ENCODE results near the gene EPHA5.

Gene EPHA5

GRCh38 chr4:65600656-65601055 lies 69.6 kb downstream of the EPHA5 start:
- TF ChIP-seq BACH2 (CRISPR knock-in tag; IDR thresholded peaks at IDR 0.05; ENCODE audit: borderline replicate concordance) = no peak
- TF ChIP-seq ISL1 (CRISPR knock-in tag; IDR thresholded peaks at IDR 0.05) = no peak
- TF ChIP-seq SNAI2 (CRISPR knock-in tag; IDR thresholded peaks at IDR 0.05) = no peak
- TF ChIP-seq PATZ1 (CRISPR knock-in tag; IDR thresholded peaks at IDR 0.05; ENCODE audit: borderline replicate concordance) = no peak
- TF ChIP-seq CSDC2 (CRISPR knock-in tag; IDR thresholded peaks at IDR 0.05) = no peak
- no peak for TF ChIP-seq CSRNP3 (CRISPR knock-in tag; IDR thresholded peaks at IDR 0.05)
- TF ChIP-seq ZNF8 (CRISPR knock-in tag; IDR thresholded peaks at IDR 0.05) = no peak
- no peak for TF ChIP-seq RARB (CRISPR knock-in tag; IDR thresholded peaks at IDR 0.05)
- no peak for TF ChIP-seq ZNF70 (CRISPR knock-in tag; IDR thresholded peaks at IDR 0.05)
- no peak for TF ChIP-seq ARNTL (CRISPR knock-in tag; IDR thresholded peaks at IDR 0.05; ENCODE audit: borderline replicate concordance, low read depth)
- TF ChIP-seq ESRRG (CRISPR knock-in tag; IDR thresholded peaks at IDR 0.05) = no peak
- no peak for TF ChIP-seq TOX (CRISPR knock-in tag; IDR thresholded peaks at IDR 0.05; ENCODE audit: borderline replicate concordance)
- no peak for TF ChIP-seq PPARA (CRISPR knock-in tag; IDR thresholded peaks at IDR 0.05; ENCODE audit: borderline replicate concordance)
- no peak for TF ChIP-seq ZFP3 (CRISPR knock-in tag; IDR thresholded peaks at IDR 0.05)
- no peak for TF ChIP-seq ZC3H10 (CRISPR knock-in tag; IDR thresholded peaks at IDR 0.05)
- TF ChIP-seq ZFP30 (CRISPR knock-in tag; IDR thresholded peaks at IDR 0.05) = no peak
- ATAC-seq = no peak

- no peak for ATAC-seq
- TF ChIP-seq ESRRG (CRISPR knock-in tag; IDR thresholded peaks at IDR 0.05) = no peak
- no peak for TF ChIP-seq GLIS3 (CRISPR knock-in tag; IDR thresholded peaks at IDR 0.05)
- no peak for TF ChIP-seq CSRNP3 (CRISPR knock-in tag; IDR thresholded peaks at IDR 0.05)
- no peak for TF ChIP-seq PATZ1 (CRISPR knock-in tag; IDR thresholded peaks at IDR 0.05; ENCODE audit: borderline replicate concordance)
Measured at GRCh38 chr4:65599340-65599739, 70.9 kb downstream of the EPHA5 start.

GRCh38 chr4:65597697-65598096 lies 72.6 kb downstream of the EPHA5 start:
- ATAC-seq = no peak
- TF ChIP-seq ARNTL (CRISPR knock-in tag; IDR thresholded peaks at IDR 0.05; ENCODE audit: borderline replicate concordance, low read depth) (no peak), ZNF70 (CRISPR knock-in tag; IDR thresholded peaks at IDR 0.05) (no peak), GLIS3 (CRISPR knock-in tag; IDR thresholded peaks at IDR 0.05) (no peak), ISL1 (CRISPR knock-in tag; IDR thresholded peaks at IDR 0.05) (no peak), POU6F1 (CRISPR knock-in tag; IDR thresholded peaks at IDR 0.05; ENCODE audit: borderline replicate concordance, low read depth) (no peak), CREB5 (CRISPR knock-in tag; IDR thresholded peaks at IDR 0.05; ENCODE audit: low read depth) (no peak), TCF4 (CRISPR knock-in tag; IDR thresholded peaks at IDR 0.05; ENCODE audit: borderline replicate concordance) (no peak), BACH2 (CRISPR knock-in tag; IDR thresholded peaks at IDR 0.05; ENCODE audit: borderline replicate concordance) (no peak)

All from SK-N-SH treated with all-trans-retinoic acid at 6 μM for 48 hours (cell line).